Occipital lobe (tissue), 2 donors: ENCODE measurements around the gene UQCC2. TPM values are rescaled to one million over a fixed set of nuclear protein-coding genes. Genes with fewer than 3 reads are reported as not detected.

Experiments
- DNase-seq: peaks from one replicate; lab custom pipeline; 2025; lab: John Stamatoyannopoulos, UW
- total RNA-seq: library from RNA; depleted of rRNA; stranded (reverse); fragments of >200 nt; gene quantifications from one replicate; pipeline ENCODE4 v1.2.3, GENCODE V29; 2014

UQCC2 gene
- total RNA-seq, 1 donor from 2014 or later, result 15.8 TPM

GRCh38 chr6:33677143-33677660 is 34.3 kb downstream of the UQCC2 start:
- no peak for DNase-seq

GRCh38 chr6:33676416-33677142 is 34.9 kb downstream of the UQCC2 start:
- no peak for DNase-seq

- DNase-seq, result no peak
Observed at GRCh38 chr6:33675968-33676367, 35.5 kb downstream of the UQCC2 start.

- DNase-seq, result no peak
Observed at GRCh38 chr6:33673851-33674250, 37.6 kb downstream of the UQCC2 start.

GRCh38 chr6:33672808-33673207 is 38.7 kb downstream of the UQCC2 start:
- DNase-seq, result no peak

GRCh38 chr6:33671744-33672072 is 39.8 kb downstream of the UQCC2 start:
- DNase-seq, result no peak

GRCh38 chr6:33670971-33671743 is 40.3 kb downstream of the UQCC2 start:
- DNase-seq, result no peak

- DNase-seq, result no peak
Observed at GRCh38 chr6:33670086-33670660, 41.3 kb downstream of the UQCC2 start.

GRCh38 chr6:33668914-33669313 is 42.6 kb downstream of the UQCC2 start:
- DNase-seq, result no peak

GRCh38 chr6:33668328-33668727 is 43.2 kb downstream of the UQCC2 start:
- no peak for DNase-seq

- DNase-seq, result no peak
Observed at GRCh38 chr6:33667776-33668175, 43.7 kb downstream of the UQCC2 start.

GRCh38 chr6:33667072-33667471 is 44.4 kb downstream of the UQCC2 start:
- no peak for DNase-seq

GRCh38 chr6:33665957-33666356 is 45.5 kb downstream of the UQCC2 start:
- no peak for DNase-seq

- no peak for DNase-seq
Observed at GRCh38 chr6:33664506-33665057, 46.9 kb downstream of the UQCC2 start.

GRCh38 chr6:33663727-33664449 is 47.6 kb downstream of the UQCC2 start:
- no peak for DNase-seq

- DNase-seq, result no peak
Observed at GRCh38 chr6:33663028-33663427, 48.5 kb downstream of the UQCC2 start.

GRCh38 chr6:33662318-33662717 is 49.2 kb downstream of the UQCC2 start:
- no peak for DNase-seq

- no peak for DNase-seq
Observed at GRCh38 chr6:33661106-33661838, 50.2 kb downstream of the UQCC2 start.

- no peak for DNase-seq
Observed at GRCh38 chr6:33659986-33660385, 51.5 kb downstream of the UQCC2 start.

GRCh38 chr6:33658982-33659689 is 52.4 kb downstream of the UQCC2 start:
- DNase-seq, result no peak
